ENCODE results near the gene LGALS1.

LGALS1 gene

GRCh38 chr22:37664249-37665101 is 11.0 kb upstream of the LGALS1 start:
- no peak for DNase-seq

- DNase-seq: no peak
These were observed 9.9 kb upstream of the LGALS1 start for GRCh38 chr22:37665487-37665886.

GRCh38 chr22:37669586-37669985 is 5.8 kb upstream of the LGALS1 start:
- no peak for DNase-seq

GRCh38 chr22:37672206-37672919 is 3.1 kb upstream of the LGALS1 start:
- DNase-seq: no peak

- DNase-seq: no peak
These were observed 2.4 kb upstream of the LGALS1 start for GRCh38 chr22:37672920-37673455.

GRCh38 chr22:37674248-37674647 is 1.2 kb upstream of the LGALS1 start:
- DNase-seq: no peak

- DNase-seq: peak; percentile 26
These were observed 697 bp downstream of the LGALS1 start for GRCh38 chr22:37675930-37676735.

GRCh38 chr22:37676736-37677492 is 1.5 kb downstream of the LGALS1 start:
- peak; percentile 86 for DNase-seq

GRCh38 chr22:37677493-37677974 is 2.1 kb downstream of the LGALS1 start:
- DNase-seq: no peak

GRCh38 chr22:37678372-37678771 is 2.9 kb downstream of the LGALS1 start:
- no peak for DNase-seq

GRCh38 chr22:37679670-37680069 is 4.2 kb downstream of the LGALS1 start:
- DNase-seq: no peak

GRCh38 chr22:37680191-37680851 is 4.9 kb downstream of the LGALS1 start:
- no peak for DNase-seq

GRCh38 chr22:37681001-37681424 is 5.6 kb downstream of the LGALS1 start:
- no peak for DNase-seq

- no peak for DNase-seq
These were observed 6.2 kb downstream of the LGALS1 start for GRCh38 chr22:37681556-37682049.

GRCh38 chr22:37684803-37685615 is 9.6 kb downstream of the LGALS1 start:
- no peak for DNase-seq

- peak; percentile 30 for DNase-seq
These were observed 10.9 kb downstream of the LGALS1 start, which contains the start of gene NOL12 for GRCh38 chr22:37686002-37686982. TSS of gene NOL12 (plus strand) at chr22:37686343. CDS start at chr22:37686393, 50 bp downstream.

GRCh38 chr22:37690407-37690806 is 15.0 kb downstream of the LGALS1 start:
- DNase-seq: no peak

- DNase-seq: no peak
These were observed 15.6 kb downstream of the LGALS1 start for GRCh38 chr22:37690901-37691504.
